Activated CD8-positive, alpha-beta memory T cell treated with anti-CD3 and anti-CD28 coated beads, Interleukin-2, amount 50 U/mL, for 4 hours (primary cell): ENCODE data around the gene OLFM1.

ENCODE experiments used
- DNase-seq: peaks from one replicate; pipeline ENCODE4 v3.0.0-alpha.2; 2020

OLFM1 gene

DNA sequence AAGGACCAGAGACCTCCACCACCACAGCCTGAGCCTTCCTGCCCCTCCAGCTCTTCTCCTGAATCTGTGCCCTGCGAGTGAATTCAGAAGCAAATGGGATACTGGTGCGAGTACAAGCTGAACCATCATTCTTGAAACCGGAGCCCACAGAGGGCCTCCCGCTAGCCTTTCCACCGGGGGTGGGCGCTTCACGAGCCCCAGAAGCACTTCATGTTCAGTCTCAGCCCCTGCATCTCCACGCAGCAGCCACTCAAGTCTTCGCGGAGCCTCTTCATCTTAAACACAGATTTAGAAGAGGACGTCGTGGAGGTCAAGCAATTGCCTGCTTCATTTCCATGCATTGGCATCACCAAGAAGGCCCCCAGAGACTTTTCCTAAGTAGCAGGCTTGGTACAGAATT lies 26.0 kb upstream of the OLFM1 start:
- peak; percentile 2 for DNase-seq

DNA sequence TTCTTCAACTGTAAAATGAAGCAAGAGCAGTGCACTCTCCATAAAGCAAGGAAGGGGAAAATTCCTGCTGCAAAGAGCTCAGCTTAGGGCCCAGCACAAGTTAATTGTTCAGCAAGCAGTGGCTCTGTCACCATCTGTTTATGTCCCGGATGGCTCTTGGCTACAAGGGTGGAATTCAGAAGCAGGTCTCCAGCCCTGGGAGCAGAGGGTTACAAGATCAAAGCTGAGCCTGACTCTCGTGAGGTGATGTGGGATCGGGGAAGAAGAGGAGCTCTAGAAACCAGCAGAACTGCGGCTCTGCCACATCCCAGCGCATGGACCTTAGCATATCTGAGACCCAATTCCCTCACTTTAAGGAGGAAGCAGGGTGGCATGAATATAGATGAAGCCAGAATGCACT lies 25.2 kb upstream of the OLFM1 start:
- DNase-seq, result peak; percentile 5

DNA sequence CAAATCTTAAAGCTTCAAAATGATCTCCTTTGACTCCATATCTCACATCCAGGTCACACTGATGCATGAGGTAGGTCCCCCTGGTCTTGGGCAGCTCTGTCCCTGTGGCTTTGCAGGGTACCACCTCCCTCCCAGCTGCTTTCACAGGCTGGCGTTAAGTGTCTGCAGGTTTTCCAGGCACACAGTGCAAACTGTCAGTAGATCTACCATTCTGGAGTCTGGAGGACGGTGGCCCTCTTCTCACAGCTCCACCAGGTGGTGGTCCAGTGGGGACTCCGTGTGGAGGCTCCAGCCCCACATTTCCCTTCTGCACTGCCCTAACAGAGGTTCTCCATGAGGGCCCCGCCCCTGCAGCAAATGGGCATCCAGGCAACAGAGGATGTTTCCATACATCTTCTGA lies 24.0 kb upstream of the OLFM1 start:
- peak; percentile 1 for DNase-seq

DNA sequence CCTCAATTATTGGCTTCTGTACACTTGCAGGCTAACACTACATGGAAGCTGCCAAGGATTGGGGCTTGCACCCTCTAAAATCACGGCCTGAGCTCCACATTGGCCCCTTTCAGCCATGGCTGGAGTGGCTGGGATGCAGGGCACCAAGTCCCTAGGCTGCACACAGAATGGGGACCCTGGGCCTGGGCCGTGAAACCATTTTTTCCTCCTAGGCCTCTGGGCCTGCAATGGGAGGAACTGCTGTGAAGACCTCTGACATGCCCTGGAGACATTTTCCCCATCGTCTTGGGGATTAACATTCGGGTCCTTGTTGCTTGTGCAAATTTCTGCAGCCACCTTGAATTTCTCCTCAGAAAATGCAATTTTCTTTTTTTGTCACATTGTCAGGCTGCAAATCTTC lies 23.6 kb upstream of the OLFM1 start:
- peak; percentile 6 for DNase-seq

DNA sequence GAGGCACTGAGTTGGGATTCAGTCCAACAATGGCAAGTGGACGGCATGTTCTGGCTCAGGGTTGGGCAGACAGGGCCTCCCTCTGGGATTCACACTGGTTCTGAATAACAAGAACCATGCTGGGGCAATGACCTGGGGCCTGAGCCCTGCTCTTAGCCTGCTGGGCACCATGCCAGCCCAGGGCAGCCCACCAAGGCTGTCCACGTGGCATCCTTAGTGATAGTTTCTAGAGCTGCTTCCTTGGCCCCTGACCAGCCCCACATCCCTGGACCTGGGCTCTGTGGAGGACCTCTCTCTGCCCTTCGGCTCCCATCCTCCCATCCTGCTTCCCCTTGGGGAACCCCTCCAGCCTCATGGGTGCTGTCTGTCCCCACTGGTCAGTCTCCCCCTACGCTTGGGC lies 22.3 kb upstream of the OLFM1 start:
- DNase-seq, result peak; percentile 5

DNA sequence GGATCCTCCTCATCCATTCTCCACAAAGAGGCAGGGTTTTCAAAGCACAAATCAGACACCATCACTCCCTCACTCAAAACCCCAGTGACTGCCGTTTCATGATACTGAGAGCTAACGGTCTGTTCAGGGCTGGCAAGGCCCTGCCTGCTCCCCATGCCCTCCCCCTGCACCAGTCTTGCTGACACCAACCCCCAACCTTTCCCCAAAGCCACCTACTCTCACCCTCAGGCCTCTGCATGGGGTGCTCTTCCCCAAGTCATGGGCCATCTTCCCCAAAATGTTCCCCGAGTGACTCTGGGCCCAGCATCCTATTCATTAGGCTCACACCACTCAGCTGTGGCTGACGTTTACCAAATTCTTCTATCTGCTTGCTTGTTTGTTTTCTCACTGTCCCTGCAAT lies 21.7 kb upstream of the OLFM1 start:
- peak; percentile 0 for DNase-seq

DNA sequence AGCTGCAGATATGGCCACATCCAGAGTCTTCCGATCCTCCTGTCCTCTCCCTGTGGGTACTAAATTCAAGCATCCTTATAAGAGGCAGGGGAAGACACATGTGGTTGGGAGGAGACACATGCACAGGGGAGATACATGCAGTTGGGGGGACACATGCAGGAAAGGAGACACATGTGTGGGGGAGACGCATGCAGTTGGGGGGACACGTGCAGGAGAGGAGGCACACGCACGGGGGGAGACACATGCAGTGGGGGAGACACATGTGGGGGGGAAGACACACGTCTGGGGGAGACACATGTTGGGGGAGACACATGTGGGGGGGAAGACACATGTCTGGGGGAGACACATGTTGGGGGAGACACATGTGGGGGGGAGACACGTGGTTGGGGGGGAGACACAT lies 21.2 kb upstream of the OLFM1 start:
- DNase-seq, result peak; percentile 3

DNA sequence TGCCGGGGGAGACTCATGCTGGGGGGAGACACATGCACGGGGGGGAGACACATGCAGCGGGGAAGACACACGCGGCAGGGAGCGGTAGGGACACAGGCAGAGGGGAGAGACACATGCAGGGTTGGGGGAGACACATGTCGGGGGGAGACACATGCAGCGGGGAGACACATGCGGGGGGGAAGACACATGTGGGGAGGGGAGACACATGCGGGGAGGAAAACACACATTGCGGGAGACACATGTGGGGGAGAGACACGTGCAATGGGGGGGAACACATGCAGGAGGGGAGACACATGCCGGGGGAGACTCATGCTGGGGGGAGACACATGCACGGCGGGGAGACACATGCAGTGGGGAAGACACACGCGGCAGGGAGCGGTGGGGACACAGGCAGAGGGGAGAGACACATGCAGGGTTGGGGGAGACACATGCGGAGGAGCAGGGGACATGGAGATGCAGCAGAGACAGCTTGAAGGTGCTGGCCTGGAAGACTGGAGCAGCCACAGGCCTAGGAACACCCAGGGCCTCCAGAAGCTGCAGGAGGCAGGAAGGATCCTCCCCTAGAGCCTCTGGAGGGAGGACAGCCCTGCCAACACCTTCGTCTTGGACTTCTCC lies 20.3 kb upstream of the OLFM1 start:
- DNase-seq, result peak; percentile 6

DNA sequence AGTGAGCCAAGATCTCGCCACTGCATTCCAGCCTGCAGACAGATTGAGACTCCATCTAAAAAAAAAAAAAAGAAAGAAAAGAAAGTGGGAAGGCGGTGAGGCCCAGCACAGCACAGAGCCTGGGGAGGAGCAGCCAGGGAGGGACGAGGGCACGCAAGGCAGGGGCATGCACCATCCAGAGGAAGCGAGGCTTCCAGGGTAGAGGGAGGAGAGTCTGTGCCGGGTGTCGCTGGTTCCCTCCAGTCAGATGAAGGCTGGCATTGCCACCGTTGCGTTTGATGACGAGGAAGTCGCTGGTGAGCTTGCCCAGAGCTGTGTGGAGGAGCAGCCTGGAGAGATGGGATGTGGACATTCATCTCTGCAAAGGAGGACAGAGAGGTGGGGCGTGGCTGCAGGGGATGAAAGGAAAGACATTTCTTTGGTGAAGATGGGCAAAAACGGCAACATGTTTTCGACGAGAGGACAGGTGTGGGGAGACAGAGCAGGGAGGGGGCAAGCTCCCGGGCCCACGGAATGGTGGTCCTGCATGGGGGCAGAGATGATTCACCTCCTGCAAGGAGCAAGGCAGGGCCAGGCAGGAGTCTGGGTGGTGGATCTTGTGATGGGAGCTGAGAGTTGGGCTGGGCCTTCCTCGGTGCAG lies 18.6 kb upstream of the OLFM1 start:
- peak; percentile 5 for DNase-seq

DNA sequence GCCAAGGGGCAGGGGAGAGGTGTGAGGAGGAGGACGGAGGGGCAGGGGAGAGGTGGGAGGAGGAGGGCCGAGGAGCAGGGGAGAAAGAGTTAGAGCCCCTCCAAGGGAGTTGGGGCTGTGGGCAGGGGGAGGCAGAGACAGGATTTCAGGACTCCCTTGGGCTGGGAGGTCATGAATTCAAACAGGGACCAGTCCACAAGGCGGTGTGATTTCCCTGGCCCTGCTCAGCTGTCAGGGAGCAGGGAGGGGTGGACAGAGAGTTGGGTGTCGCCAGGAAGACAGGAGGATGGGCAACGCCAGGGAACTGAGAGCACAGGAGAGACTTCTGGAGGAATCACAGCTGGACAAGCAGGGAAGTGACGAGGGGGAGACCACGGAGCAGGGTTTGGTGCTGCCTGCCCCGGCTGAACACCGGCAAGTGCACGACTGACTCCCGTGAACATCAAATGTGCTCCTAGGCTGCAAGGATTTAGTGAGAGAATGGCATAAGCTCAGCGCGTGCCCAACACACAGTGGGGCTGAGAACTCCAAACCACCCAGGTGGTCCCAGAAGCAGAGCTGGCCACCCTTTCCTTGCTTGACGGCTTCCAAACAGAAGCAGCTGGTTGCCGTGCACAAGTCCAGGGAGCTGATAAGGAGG lies 17.8 kb upstream of the OLFM1 start:
- DNase-seq, result peak; percentile 4

DNA sequence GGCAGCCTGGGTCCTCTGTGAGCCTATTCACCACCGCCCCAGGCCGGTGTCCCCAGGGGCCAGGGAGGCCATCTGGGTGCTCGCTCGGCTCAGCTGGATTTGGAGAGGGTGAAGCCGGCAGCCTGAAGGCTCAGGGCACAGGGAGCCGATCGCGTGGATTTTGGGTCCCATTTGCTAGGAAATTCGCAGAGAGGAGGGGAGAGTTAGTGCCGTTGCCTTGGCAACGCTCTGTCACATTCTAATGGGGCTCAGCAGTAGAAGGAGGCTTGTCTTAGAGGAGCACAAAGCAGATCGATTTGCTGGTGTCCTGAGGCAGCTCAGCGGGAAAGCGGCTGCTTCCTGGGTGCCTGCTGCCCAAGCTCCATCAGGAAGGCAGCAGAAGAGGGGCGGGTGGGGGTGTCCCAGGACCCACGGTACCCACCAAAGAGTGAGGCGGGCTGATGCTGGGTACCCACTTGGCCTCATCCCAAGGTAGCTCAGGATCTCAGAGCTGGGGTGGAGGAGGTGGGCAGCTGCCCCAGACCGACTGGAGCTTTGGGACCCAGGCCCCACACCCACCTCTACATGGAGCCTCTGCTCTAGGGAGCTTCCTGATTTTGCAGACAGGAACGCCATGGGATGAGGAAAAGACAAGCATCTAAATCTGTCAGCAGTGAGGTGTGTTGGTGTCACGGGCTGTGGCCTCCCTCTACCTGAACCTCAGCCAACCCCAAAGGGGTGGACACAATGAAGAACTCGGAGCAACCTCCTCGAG lies 17.1 kb upstream of the OLFM1 start:
- DNase-seq, result peak; percentile 8

DNA sequence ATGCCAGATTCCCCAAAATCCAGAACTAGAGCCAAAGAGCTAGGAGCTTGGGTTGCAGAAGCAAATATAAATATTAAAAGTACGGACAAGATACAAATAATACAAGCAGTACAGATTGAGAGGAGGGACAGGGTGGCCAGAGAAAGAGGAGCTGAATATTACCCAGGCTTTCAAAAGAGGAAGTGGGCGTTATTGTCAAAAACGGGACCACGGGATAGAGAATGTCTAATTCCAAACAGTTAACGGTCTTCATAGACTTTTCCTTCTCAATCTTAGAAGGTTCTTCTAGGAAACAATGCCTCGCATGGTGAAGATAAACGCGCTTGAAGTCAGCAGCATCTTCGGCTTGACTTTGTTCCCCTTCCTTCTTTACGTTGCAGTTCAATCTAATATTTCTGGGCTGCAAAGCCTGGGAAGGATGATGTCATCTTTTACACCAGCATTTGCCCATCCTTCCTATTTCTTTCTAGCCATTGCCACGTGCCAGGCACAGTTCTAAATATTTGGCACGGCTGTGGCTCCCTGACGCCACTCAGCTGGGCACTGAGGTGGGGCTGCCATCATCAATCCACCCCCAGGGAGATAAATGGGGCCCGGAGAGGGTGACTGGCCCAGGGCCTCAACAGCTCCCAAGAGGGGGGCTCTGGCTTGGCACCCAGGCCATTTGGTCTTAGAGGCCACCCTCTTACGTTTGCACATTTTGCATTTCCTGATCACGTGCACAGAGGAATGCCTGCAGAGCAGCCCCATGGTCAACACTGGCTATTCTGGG lies 16.3 kb upstream of the OLFM1 start:
- no peak for DNase-seq

DNA sequence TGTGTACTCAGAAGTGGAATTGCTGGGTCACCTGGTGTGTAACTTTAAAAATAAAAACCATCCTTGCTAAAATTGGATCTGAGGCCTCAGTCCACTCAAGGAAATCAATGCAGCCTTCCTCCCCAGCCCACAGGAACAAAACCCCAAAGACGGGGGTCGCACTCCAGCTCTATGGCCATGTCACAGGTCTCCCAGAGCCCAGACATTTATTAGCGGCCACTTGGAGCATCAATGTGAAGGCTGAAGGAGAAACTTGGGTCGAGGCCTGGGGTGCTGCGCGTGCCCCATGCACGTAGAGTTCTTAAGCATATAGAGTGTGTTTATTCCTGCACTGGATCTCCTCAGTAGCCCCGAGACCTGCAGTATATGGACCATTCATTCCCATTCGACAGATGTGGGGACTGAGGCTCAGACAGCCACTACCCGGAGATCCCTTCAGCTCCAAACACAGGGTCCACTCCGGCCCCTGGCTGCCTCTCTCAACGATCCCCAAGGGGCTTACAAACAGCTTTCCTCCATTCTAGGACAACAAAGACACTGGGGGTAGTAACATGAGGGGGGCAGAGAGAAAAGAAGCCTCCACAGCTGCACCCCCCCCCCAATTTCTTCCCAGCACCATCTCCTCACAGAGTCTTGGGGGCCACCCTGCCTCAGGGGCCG lies 14.3 kb upstream of the OLFM1 start:
- peak; percentile 8 for DNase-seq

DNA sequence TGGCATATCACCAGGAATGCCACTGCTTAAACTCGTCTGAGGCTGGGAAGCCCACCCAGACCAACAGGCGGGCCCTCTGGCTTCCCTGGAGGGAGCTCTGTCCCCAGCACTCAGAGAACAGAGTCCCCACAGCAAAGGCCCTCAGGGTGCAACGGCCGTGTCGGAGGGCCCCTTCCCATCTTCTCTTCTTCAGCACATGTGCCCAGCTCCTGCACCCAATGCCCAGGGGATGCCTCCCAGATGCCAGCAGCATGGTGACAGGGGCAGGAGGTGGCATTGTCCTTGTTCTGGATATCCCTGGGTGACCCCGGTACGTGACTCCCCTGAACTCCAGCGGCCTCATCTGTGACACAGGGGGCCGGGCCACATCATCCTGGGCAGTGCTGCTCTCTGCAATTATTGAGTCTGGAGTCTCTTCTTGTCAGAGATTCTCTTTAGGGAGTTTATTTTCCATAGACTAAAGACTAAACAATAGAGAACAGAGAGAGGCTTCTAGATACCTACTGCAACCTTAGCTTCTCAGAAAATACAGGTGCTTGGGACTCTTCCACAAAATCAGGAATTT lies 13.6 kb upstream of the OLFM1 start:
- peak; percentile 5 for DNase-seq

DNA sequence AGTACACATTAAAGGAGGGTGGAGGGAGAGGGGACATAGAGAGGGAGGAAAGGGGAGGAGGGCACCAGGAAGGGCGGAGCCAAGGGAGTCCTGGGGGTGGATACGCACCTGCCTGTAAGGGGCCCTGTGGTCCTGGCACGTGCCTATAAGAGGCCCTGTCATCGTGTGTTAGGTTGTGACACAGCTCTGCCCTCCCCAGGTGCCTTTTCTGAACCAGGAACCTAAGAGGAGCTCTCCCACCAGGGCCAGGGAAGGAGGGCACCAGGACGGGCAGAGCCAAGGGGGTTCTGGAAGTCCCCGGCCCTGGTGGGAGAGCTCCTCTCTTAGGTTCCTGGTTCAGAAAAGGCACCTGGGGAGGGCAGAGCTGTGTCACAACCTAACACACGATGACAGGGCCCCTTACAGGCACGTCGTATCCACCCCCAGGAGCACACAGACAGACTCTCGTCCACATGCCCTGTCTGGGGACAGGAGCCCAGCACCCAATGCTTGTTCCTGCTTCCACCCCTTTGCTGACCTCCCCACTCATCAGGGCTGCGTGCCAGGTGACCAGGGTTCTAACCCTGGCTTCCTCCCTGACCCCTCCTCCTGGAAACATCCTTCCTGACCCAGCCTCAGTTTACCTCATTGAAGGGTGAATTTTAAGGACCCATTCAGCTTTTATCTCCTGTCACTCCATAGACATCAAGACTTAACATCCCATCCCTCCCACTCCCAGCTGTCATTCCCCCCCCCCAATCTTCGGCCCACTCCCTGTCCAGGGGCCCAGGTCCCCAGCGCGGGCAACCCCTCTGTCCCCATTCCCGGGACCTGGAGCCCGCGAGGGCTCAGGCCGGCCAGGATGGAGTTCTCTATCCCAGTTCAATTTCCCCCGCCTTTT lies 12.9 kb upstream of the OLFM1 start:
- DNase-seq, result peak; percentile 6

DNA sequence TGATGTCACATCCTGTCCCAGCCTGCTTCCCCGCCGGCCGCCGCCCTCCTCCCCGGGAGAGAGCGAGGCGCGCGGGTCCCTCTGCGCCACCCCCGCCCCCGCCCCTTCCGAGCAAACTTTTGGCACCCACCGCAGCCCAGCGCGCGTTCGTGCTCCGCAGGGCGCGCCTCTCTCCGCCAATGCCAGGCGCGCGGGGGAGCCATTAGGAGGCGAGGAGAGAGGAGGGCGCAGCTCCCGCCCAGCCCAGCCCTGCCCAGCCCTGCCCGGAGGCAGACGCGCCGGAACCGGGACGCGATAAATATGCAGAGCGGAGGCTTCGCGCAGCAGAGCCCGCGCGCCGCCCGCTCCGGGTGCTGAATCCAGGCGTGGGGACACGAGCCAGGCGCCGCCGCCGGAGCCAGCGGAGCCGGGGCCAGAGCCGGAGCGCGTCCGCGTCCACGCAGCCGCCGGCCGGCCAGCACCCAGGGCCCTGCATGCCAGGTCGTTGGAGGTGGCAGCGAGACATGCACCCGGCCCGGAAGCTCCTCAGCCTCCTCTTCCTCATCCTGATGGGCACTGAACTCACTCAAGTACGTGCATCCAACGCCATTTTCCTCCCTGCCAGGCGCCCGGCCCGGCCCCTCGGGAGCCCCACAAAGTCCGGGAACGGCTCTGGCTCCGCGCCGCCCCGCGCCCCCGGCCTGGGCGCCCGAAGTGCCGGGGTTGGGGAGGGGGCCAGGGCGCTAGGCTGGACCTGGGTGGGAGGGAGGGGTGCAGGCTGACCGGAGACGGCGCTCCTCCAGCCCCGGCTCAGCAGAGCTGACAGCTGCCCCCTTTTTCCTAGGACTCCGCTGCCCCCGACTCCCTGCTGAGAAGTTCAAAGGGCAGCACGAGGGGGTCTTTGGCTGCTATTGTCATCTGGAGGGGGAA lies 12.0 kb upstream of the OLFM1 start:
- peak; percentile 2 for DNase-seq

DNA sequence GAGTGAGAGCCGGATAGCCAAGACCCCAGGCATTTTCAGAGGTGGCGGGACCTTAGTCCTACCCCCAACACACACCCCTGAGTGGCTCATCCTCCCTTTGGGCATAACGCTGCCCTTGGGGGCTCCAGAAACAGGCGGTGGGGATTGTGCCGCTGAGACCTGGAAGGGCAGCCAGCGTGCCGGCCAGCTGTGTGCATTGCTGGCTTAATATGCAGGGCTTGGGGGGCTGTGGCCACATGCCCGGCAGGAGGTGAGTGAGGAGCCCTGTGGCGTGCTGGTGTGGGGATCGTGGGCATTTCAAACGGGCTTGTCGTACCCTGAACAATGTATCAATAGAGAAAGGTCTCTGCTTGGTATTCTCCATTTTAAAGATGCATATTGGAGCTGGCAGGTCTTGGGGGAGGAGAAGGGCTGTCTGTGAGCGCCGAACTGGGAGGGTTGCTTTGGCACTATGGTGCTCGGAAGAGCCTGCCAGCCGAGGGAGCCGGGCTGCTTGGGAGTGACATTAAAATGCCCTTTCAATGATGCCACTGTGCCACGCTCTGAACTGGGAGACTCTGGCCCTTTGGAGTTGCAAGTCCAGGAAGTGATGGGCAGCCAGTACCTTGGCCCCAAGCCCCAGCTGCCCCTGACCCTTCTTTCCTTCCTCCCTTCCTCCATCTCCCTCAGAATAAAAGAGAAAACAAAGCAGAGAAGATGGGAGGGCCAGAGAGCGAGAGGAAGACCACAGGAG lies 11.2 kb upstream of the OLFM1 start:
- DNase-seq, result peak; percentile 5

DNA sequence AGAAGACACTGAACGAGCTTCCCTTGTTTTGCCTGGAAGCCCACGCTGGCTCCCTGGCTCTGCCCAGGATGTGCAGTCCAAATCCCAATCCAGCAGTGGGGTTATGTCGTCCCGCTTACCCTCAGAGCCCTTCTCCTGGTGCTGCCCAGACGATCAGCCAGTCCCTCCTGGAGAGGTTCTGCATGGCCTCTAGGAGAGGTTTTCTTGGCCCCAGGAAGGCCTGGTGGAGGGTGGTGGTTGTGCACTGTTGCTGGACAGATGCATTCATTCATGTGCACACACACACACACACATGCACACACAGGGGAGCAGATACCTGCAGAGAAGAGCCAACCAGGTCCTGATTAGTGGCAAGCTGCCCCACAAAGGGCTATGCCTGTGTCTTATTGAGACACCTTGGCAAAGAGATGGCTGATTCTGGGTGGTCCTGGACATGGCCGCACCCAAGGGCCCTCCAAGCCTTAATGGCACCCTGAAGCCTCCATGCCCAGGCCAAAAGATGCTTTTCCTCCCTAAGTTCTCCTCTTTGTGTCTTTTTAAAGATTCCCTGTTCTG lies 10.5 kb upstream of the OLFM1 start:
- peak; percentile 5 for DNase-seq
